HG03039 (cell line): ENCODE data around the gene CALML4.
"Not testable (repeated sequence)": the region's sequence is repeated elsewhere in the genome, so short reads cannot be mapped to it uniquely, and the experiment has no call there.

ENCODE experiments used
- ATAC-seq: cut with Tn5 transposase; IDR thresholded peaks from one replicate; pipeline ENCODE4 v1.9.1; 2021; ENCODE audit warnings: mild to moderate bottlenecking, moderate library complexity; ENCODE audit not compliant: unreplicated experiment

CALML4 gene

GRCh38 chr15:68204776-68205557 lies at the start of gene CALML4:
CALML4 (minus strand) TSS chr15:68205332; CDS start chr15:68205247, 85 bp downstream.
- no peak for ATAC-seq

GRCh38 chr15:68252925-68253534 lies 47.9 kb upstream of the CALML4 start:
- no peak for ATAC-seq

GRCh38 chr15:68249058-68249713 lies 44.1 kb upstream of the CALML4 start:
- ATAC-seq: no peak

GRCh38 chr15:68244235-68244634 lies 39.1 kb upstream of the CALML4 start:
- ATAC-seq: no peak

GRCh38 chr15:68241088-68241935 lies 36.2 kb upstream of the CALML4 start:
- ATAC-seq: no peak

- ATAC-seq: no peak
Observed at GRCh38 chr15:68239025-68239424, 33.9 kb upstream of the CALML4 start.

- ATAC-seq: no peak
Observed at GRCh38 chr15:68235022-68235421, 29.9 kb upstream of the CALML4 start.

- ATAC-seq: not testable (repeated sequence)
Observed at GRCh38 chr15:68234520-68234919, 29.4 kb upstream of the CALML4 start.

- no peak for ATAC-seq
Observed at GRCh38 chr15:68234060-68234459, 28.9 kb upstream of the CALML4 start.

- ATAC-seq: no peak
Observed at GRCh38 chr15:68232937-68233336, 27.8 kb upstream of the CALML4 start.

- ATAC-seq: no peak
Observed at GRCh38 chr15:68232449-68232848, 27.3 kb upstream of the CALML4 start.

- no peak for ATAC-seq
Observed at GRCh38 chr15:68231102-68231818, 26.1 kb upstream of the CALML4 start.

- ATAC-seq: no peak
Observed at GRCh38 chr15:68230157-68231100, 25.3 kb upstream of the CALML4 start.

- ATAC-seq: peak; percentile 60
Observed at GRCh38 chr15:68229386-68230156, 24.4 kb upstream of the CALML4 start, which contains the start of gene CLN6. CLN6 (minus strand) TSS chr15:68229728; CDS start chr15:68229584, 144 bp downstream.

- ATAC-seq: no peak
Observed at GRCh38 chr15:68228971-68229385, 23.8 kb upstream of the CALML4 start.

- no peak for ATAC-seq
Observed at GRCh38 chr15:68228143-68228970, 23.2 kb upstream of the CALML4 start.

GRCh38 chr15:68227643-68228142 lies 22.6 kb upstream of the CALML4 start:
- ATAC-seq: no peak
